ENCODE data around the gene DIAPH3. TPM values are rescaled to one million over a fixed set of nuclear protein-coding genes. Genes with fewer than 3 reads are reported as not detected.

DIAPH3 gene
- polyA plus RNA-seq, 3 donors, result 0.04 to 0.09 TPM; not detected in 1

DNA sequence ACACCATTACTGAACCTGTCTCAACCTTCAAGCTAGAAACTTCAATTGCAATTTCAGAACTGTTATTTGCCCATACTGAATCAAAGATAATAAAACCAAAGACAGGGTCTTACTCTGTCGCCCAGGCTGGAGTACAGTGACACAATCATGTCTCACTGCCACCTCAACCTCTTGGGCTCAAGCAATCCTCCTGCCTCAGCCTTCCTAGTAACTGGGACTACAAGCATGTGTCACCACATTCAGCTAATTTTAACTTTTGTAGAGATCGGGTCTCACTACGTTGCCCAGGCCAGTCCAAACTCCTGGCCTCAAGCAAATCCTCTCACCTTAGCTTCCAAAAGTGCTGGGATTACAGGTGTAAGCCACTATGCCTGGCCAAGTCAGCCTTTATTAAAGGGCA is 143.4 kb downstream of the DIAPH3 start:
- H4K20me1 ChIP-seq (ENCODE audit: insufficient read depth, low read length), result no peaks in the 10 kb centered on the region
- peaks cover 0 to 5% (median 2%) of the 10 kb centered on the region in 7 donors for H3K9me3 Mint-ChIP-seq
- H2AFZ ChIP-seq (ENCODE audit: insufficient read depth, low read depth, low read length, poor library complexity, severe bottlenecking), result no peak overlapping the region
- no peaks in the 10 kb centered on the region for H3K79me2 ChIP-seq (ENCODE audit: insufficient read depth, low read length)
- 100% methylated on average over 1 of the region's 3 CpGs for WGBS (ENCODE audit: insufficient coverage)
- no peaks in the 10 kb centered on the region for H3K9me3 ChIP-seq (replicated peaks in 1 of 2; ENCODE audit: control insufficient read depth in 1 of 2, insufficient read depth in 1 of 2, low read length in 2 of 2)
- H3K4me2 ChIP-seq (replicated peaks; ENCODE audit: extremely low read depth, low read length, poor library complexity, severe bottlenecking), result no peak overlapping the region
- H3K4me3 Mint-ChIP-seq, result no peak overlapping the region
- peak overlapping the region in 1 of 7 donors; percentile 12 for H3K27ac Mint-ChIP-seq
- TF ChIP-seq, protein P1, sequence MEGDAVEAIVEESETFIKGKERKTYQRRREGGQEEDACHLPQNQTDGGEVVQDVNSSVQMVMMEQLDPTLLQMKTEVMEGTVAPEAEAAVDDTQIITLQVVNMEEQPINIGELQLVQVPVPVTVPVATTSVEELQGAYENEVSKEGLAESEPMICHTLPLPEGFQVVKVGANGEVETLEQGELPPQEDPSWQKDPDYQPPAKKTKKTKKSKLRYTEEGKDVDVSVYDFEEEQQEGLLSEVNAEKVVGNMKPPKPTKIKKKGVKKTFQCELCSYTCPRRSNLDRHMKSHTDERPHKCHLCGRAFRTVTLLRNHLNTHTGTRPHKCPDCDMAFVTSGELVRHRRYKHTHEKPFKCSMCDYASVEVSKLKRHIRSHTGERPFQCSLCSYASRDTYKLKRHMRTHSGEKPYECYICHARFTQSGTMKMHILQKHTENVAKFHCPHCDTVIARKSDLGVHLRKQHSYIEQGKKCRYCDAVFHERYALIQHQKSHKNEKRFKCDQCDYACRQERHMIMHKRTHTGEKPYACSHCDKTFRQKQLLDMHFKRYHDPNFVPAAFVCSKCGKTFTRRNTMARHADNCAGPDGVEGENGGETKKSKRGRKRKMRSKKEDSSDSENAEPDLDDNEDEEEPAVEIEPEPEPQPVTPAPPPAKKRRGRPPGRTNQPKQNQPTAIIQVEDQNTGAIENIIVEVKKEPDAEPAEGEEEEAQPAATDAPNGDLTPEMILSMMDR (IDR thresholded peaks at IDR 0.05), result no peak
- H3K4me3 ChIP-seq (replicated peaks in 1 of 3; ENCODE audit: low read depth in 2 of 3, low read length in 3 of 3), result no peak overlapping the region
- H3K27me3 ChIP-seq (ENCODE audit: control insufficient read depth in 2 of 2, insufficient read depth in 2 of 2, low read length in 2 of 2), result no peaks in the 10 kb centered on the region
- H3K4me1 Mint-ChIP-seq, result peaks cover 20% of the 10 kb centered on the region
- H3K36me3 ChIP-seq (replicated peaks in 1 of 2; ENCODE audit: control insufficient read depth in 1 of 2, insufficient read depth in 2 of 2, low read length in 2 of 2), result no peaks in the 10 kb centered on the region
- H3K9ac ChIP-seq (ENCODE audit: insufficient read depth, low read length, poor library complexity, severe bottlenecking), result no peak overlapping the region
- H3K4me1 ChIP-seq (ENCODE audit: control insufficient read depth in 1 of 2, insufficient read depth in 2 of 2, low read length in 2 of 2), result peaks cover 8 to 13% of the 10 kb centered on the region in 2 donors
- peak overlapping the region in 1 of 2 donors; percentile 17 for H3K27ac ChIP-seq (ENCODE audit: low read depth in 1 of 2, low read length in 2 of 2)
- no peak for DNase-seq
- H3K27me3 Mint-ChIP-seq (ENCODE audit: low read depth in 3 of 3), result no peaks in the 10 kb centered on the region
- peaks cover 3% of the 10 kb centered on the region in 2 donors for H3K36me3 Mint-ChIP-seq
- intact Hi-C loops (cut with micrococcal nuclease), result no loop called here

DNA sequence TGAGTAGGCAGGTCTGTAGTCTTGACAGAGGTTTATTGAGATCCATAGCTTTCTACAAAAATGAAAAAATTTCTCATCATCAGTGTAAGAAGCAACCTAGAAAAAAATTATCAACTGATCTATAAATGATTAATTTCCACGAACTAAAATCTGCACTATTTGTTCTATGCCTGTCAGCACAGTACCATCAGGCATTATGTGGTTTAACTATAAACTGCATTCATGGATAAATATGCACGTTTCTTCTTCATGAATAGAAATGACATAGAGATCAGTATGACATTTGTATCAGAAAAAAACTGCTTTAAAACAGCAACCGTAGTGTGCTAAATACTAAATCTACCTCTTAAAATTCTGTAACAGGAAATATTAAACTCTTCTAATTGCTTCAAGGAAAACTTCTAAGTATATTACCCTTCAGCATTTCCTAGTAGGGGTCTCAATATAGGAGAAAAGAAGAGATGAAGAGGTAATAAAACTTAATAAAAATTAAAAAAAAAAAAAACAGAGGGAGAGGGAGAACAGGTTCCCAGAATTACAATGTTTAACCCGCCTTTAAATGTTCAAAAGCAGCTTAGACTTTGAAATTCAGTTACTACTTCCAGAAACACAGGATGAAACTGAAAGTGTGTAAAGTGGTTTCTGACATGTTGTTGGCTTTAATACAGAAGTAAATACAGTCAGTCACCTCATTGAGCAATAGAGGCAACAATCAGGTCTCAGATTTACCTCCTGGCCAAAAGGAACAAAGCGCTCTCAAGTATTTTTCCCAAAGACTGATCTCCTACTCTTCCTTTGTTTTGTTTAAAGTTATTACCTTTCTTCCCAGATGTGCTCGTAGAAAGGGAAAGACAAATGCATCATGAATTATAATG is 144.4 kb downstream of the DIAPH3 start:
- peak overlapping the region in 3 of 7 donors; percentile 8 to 43 (median 38) for H3K27ac Mint-ChIP-seq

More for the DNA sequence above, 144.4 kb downstream of the DIAPH3 start:
- WGBS (ENCODE audit: insufficient coverage), result no CpG with 5 or more reads among the region's 6 CpGs
- Mint-ChIP-seq H3K4me1 (peaks cover 19% of the 10 kb centered on the region), H3K9me3 (peaks cover 0 to 5% (median 2%) of the 10 kb centered on the region in 7 donors), H3K4me3 (peak overlapping the region in 1 of 2 donors; percentile 2), H3K36me3 (peaks cover 3% of the 10 kb centered on the region in 2 donors), H3K27me3 (ENCODE audit: low read depth in 3 of 3) (no peaks in the 10 kb centered on the region)
- H3K4me1 ChIP-seq (ENCODE audit: control insufficient read depth in 1 of 2, insufficient read depth in 2 of 2, low read length in 2 of 2), result peaks cover 4 to 13% of the 10 kb centered on the region in 2 donors
- intact Hi-C loops (cut with micrococcal nuclease), result no loop called here
- H3K27ac ChIP-seq (ENCODE audit: low read depth in 1 of 2, low read length in 2 of 2), result peak overlapping the region in 1 of 2 donors; percentile 17
- H3K27me3 ChIP-seq (ENCODE audit: control insufficient read depth in 2 of 2, insufficient read depth in 2 of 2, low read length in 2 of 2), result no peaks in the 10 kb centered on the region
- peak; percentile 40 to 58 (median 52) for DNase-seq
- no peaks in the 10 kb centered on the region for H4K20me1 ChIP-seq (ENCODE audit: insufficient read depth, low read length)
- no peaks in the 10 kb centered on the region for H3K9me3 ChIP-seq (replicated peaks in 1 of 2; ENCODE audit: control insufficient read depth in 1 of 2, insufficient read depth in 1 of 2, low read length in 2 of 2)
- no peaks in the 10 kb centered on the region for H3K36me3 ChIP-seq (replicated peaks in 1 of 2; ENCODE audit: control insufficient read depth in 1 of 2, insufficient read depth in 2 of 2, low read length in 2 of 2)
- peak overlapping the region; percentile 40 for H3K4me2 ChIP-seq (replicated peaks; ENCODE audit: extremely low read depth, low read length, poor library complexity, severe bottlenecking)
- TF ChIP-seq, protein P1 (IDR thresholded peaks at IDR 0.05), result no peak
- H3K4me3 ChIP-seq (replicated peaks in 1 of 3; ENCODE audit: low read depth in 2 of 3, low read length in 3 of 3), result peak overlapping the region in 2 of 3 experiments; percentile 22
- peak overlapping the region; percentile 32 for H3K9ac ChIP-seq (ENCODE audit: insufficient read depth, low read length, poor library complexity, severe bottlenecking)
- no peaks in the 10 kb centered on the region for H3K79me2 ChIP-seq (ENCODE audit: insufficient read depth, low read length)
- H2AFZ ChIP-seq (ENCODE audit: insufficient read depth, low read depth, low read length, poor library complexity, severe bottlenecking), result peak overlapping the region; percentile 45

All from CD14-positive monocyte (primary cell).